Measurements from ENCODE around the gene TNK2.
"Not testable (repeated sequence)": the region's sequence is repeated elsewhere in the genome, so short reads cannot be mapped to it uniquely, and the experiment has no call there.

The TNK2 gene

GRCh38 chr3:195914648-195915473, 6.5 kb upstream of the TNK2 start:
- Histone ChIP-seq H3K9me3 (no peaks in the 10 kb centered on the region), H3K9ac (no peak overlapping the region), H3K4me3 (no peak overlapping the region), H3K4me2 (peak overlapping the region; percentile 53), H3K4me1 (peaks cover 46% of the 10 kb centered on the region), H3K27ac (no peak overlapping the region), H4K20me1 (no peaks in the 10 kb centered on the region), H3K36me3 (no peaks in the 10 kb centered on the region), H3K27me3 (no peaks in the 10 kb centered on the region)
- TF ChIP-seq Cebpa-rat (IDR thresholded peaks at IDR 0.05) = no peak

- H3K4me2 ChIP-seq, H3K27ac ChIP-seq, H3K9ac ChIP-seq, H3K27me3 ChIP-seq, H3K4me3 ChIP-seq, H3K9me3 ChIP-seq, H4K20me1 ChIP-seq, H3K36me3 ChIP-seq: not testable (repeated sequence)
- peaks cover 40% of the 10 kb centered on the region for H3K4me1 ChIP-seq
These were observed 5.8 kb upstream of the TNK2 start for GRCh38 chr3:195914146-195914545.

GRCh38 chr3:195913382-195913781, 5.0 kb upstream of the TNK2 start:
- Histone ChIP-seq H3K9ac (no peak overlapping the region), H3K36me3 (no peaks in the 10 kb centered on the region), H3K27me3 (no peaks in the 10 kb centered on the region), H3K4me1 (peaks cover 42% of the 10 kb centered on the region), H4K20me1 (peaks cover 3% of the 10 kb centered on the region), H3K4me2 (no peak overlapping the region), H3K27ac (no peak overlapping the region), H3K9me3 (no peaks in the 10 kb centered on the region), H3K4me3 (no peak overlapping the region)
- no peak for TF ChIP-seq Cebpa-rat (IDR thresholded peaks at IDR 0.05)

- H3K9me3 ChIP-seq = no peaks in the 10 kb centered on the region
- H3K27ac ChIP-seq = peak overlapping the region; percentile 18; the same call in 1 of the 2 replicates
- no peak overlapping the region for H3K4me3 ChIP-seq
- H3K36me3 ChIP-seq = no peaks in the 10 kb centered on the region
- H3K4me1 ChIP-seq = peaks cover 56% of the 10 kb centered on the region
- H4K20me1 ChIP-seq = peaks cover 17% of the 10 kb centered on the region
- TF ChIP-seq Cebpa-rat (IDR thresholded peaks at IDR 0.05) = no peak
- no peaks in the 10 kb centered on the region for H3K27me3 ChIP-seq
- peak overlapping the region; percentile 95 for H3K4me2 ChIP-seq
- 0 out of 2 replicates have a peak overlapping the region, but pooled peaks have one; percentile 6 for H3K9ac ChIP-seq
These were observed 3.6 kb upstream of the TNK2 start for GRCh38 chr3:195911946-195912270.

GRCh38 chr3:195911041-195911945, 2.9 kb upstream of the TNK2 start:
- H3K4me2 ChIP-seq = peak overlapping the region; percentile 95
- H3K4me3 ChIP-seq = no peak overlapping the region

GRCh38 chr3:195910499-195910845, 2.1 kb upstream of the TNK2 start:
- no peaks in the 10 kb centered on the region for H3K9me3 ChIP-seq

More at GRCh38 chr3:195911041-195911945, 2.9 kb upstream of the TNK2 start:
- no peaks in the 10 kb centered on the region for H3K27me3 ChIP-seq
- H4K20me1 ChIP-seq = peaks cover 23% of the 10 kb centered on the region
- 0 out of 2 replicates have a peak overlapping the region, but pooled peaks have one; percentile 6 for H3K9ac ChIP-seq
- no peaks in the 10 kb centered on the region for H3K36me3 ChIP-seq
- H3K9me3 ChIP-seq = no peaks in the 10 kb centered on the region
- no peak for TF ChIP-seq Cebpa-rat (IDR thresholded peaks at IDR 0.05)
- peak overlapping the region; percentile 18; the same call in 1 of the 2 replicates for H3K27ac ChIP-seq
- H3K4me1 ChIP-seq = peaks cover 63% of the 10 kb centered on the region

GRCh38 chr3:195909644-195910498, 1.5 kb upstream of the TNK2 start:
- Histone ChIP-seq H3K4me1 (peaks cover 70% of the 10 kb centered on the region), H3K36me3 (no peaks in the 10 kb centered on the region), H3K9me3 (no peaks in the 10 kb centered on the region), H3K9ac (peak overlapping the region; percentile 73), H4K20me1 (peaks cover 29% of the 10 kb centered on the region), H3K4me3 (peak overlapping the region; percentile 87), H3K27me3 (no peaks in the 10 kb centered on the region), H3K27ac (peak overlapping the region; percentile 79), H3K4me2 (peak overlapping the region; percentile 95)
- TF ChIP-seq Cebpa-rat (IDR thresholded peaks at IDR 0.05) = no peak

More at GRCh38 chr3:195910499-195910845, 2.1 kb upstream of the TNK2 start:
- Histone ChIP-seq H3K4me2 (peak overlapping the region; percentile 95), H3K27ac (no peak overlapping the region; the same call in 1 of the 2 replicates), H3K9ac (no peak overlapping the region), H4K20me1 (peaks cover 29% of the 10 kb centered on the region), H3K4me1 (peaks cover 70% of the 10 kb centered on the region), H3K4me3 (peak overlapping the region; percentile 87; the same call in 1 of the 2 replicates), H3K27me3 (no peaks in the 10 kb centered on the region), H3K36me3 (no peaks in the 10 kb centered on the region)
- no peak for TF ChIP-seq Cebpa-rat (IDR thresholded peaks at IDR 0.05)

GRCh38 chr3:195908694-195909581, 587 bp upstream of the TNK2 start:
- H3K9me3 ChIP-seq = no peaks in the 10 kb centered on the region
- peak overlapping the region; percentile 96 for H3K4me2 ChIP-seq
- peaks cover 29% of the 10 kb centered on the region for H4K20me1 ChIP-seq
- H3K4me1 ChIP-seq = peaks cover 73% of the 10 kb centered on the region
- peak overlapping the region; percentile 85 for H3K27ac ChIP-seq
- no peak for TF ChIP-seq Cebpa-rat (IDR thresholded peaks at IDR 0.05)
- H3K4me3 ChIP-seq = peak overlapping the region; percentile 87
- H3K27me3 ChIP-seq = no peaks in the 10 kb centered on the region
- peak overlapping the region; percentile 85 for H3K9ac ChIP-seq
- no peaks in the 10 kb centered on the region for H3K36me3 ChIP-seq

GRCh38 chr3:195907684-195907933, 742 bp downstream of the TNK2 start:
- H3K4me1 ChIP-seq = peaks cover 87% of the 10 kb centered on the region
- peak overlapping the region; percentile 85 for H3K9ac ChIP-seq
- H3K4me3 ChIP-seq = peak overlapping the region; percentile 87
- H3K4me2 ChIP-seq = peak overlapping the region; percentile 96
- H3K36me3 ChIP-seq = no peaks in the 10 kb centered on the region
- H4K20me1 ChIP-seq = peaks cover 29% of the 10 kb centered on the region
- no peak for TF ChIP-seq Cebpa-rat (IDR thresholded peaks at IDR 0.05)
- no peaks in the 10 kb centered on the region for H3K9me3 ChIP-seq
- H3K27ac ChIP-seq = peak overlapping the region; percentile 85
- H3K27me3 ChIP-seq = no peaks in the 10 kb centered on the region

Data from BLaER1 (cell line).